MM.1S (cell line): Measurements from ENCODE around the gene SLC4A11.

Source experiments
- DNase-seq: peaks from one replicate; pipeline ENCODE4 v3.0.0-alpha.2; 2015
- H2AFZ ChIP-seq: fragments of 300-600 bp; sonication (generic); 2 replicates; pipeline ENCODE4 v1.6.0; 2016; ENCODE audit warnings: antibody characterized with exemption, low read length
- H3F3A ChIP-seq: fragments of 300-600 bp; sonication (generic); 2 replicates; pipeline ENCODE4 v1.6.1; 2016; ENCODE audit warnings: mild to moderate bottlenecking, antibody characterized with exemption, low read length, moderate library complexity, mixed read lengths; ENCODE audit not compliant: insufficient read depth
- H3K27ac ChIP-seq: fragments of 300-600 bp; sonication (generic); 2 replicates; pipeline ENCODE4 v1.5.1; 2016; ENCODE audit warnings: mild to moderate bottlenecking, low read length
- H3K27me3 ChIP-seq: fragments of 300-600 bp; sonication (generic); replicated peaks from 2 replicates; pipeline ENCODE4 v1.6.0; 2016; ENCODE audit warnings: low read length; ENCODE audit not compliant: insufficient read depth
- H3K36me3 ChIP-seq: fragments of 300-600 bp; sonication (generic); replicated peaks from 2 replicates; pipeline ENCODE4 v1.6.1; 2016; ENCODE audit warnings: mild to moderate bottlenecking, low read length, mixed read lengths; ENCODE audit not compliant: insufficient read depth
- H3K4me1 ChIP-seq: fragments of 300-600 bp; sonication (generic); 2 replicates; pipeline ENCODE4 v1.6.1; 2016; ENCODE audit warnings: low read length, mixed read lengths
- H3K4me2 ChIP-seq: fragments of 300-600 bp; sonication (generic); 2 replicates; pipeline ENCODE4 v1.6.0; 2016; ENCODE audit warnings: low read depth, low read length
- H3K4me3 ChIP-seq: fragments of 300-600 bp; sonication (generic); 2 replicates; pipeline ENCODE4 v1.5.1; 2016; ENCODE audit warnings: low read length, mixed read lengths
- H3K79me2 ChIP-seq: fragments of 300-600 bp; sonication (generic); 2 replicates; pipeline ENCODE4 v1.6.1; 2016; ENCODE audit warnings: mixed run types, low read length, mixed read lengths
- H3K9ac ChIP-seq: fragments of 300-600 bp; sonication (generic); 2 replicates; pipeline ENCODE4 v1.6.1; 2016; ENCODE audit warnings: low read length, mixed read lengths
- H3K9me2 ChIP-seq: fragments of 300-600 bp; sonication (generic); replicated peaks from 2 replicates; pipeline ENCODE4 v1.6.1; 2016; ENCODE audit warnings: mild to moderate bottlenecking, low read length, mixed read lengths; ENCODE audit not compliant: insufficient read depth
- H3K9me3 ChIP-seq: fragments of 300-600 bp; sonication (generic); replicated peaks from 2 replicates; pipeline ENCODE4 v1.6.1; 2016; ENCODE audit warnings: mild to moderate bottlenecking, low read length, mixed read lengths; ENCODE audit not compliant: insufficient read depth
- H4K20me1 ChIP-seq: fragments of 300-600 bp; sonication (generic); 2 replicates; pipeline ENCODE4 v1.6.1; 2016; ENCODE audit warnings: mild to moderate bottlenecking, low read length, moderate library complexity, mixed read lengths; ENCODE audit not compliant: insufficient read depth
- CTCF ChIP-seq: fragments of 300-600 bp; sonication (generic); IDR thresholded peaks from 2 replicates; pipeline ENCODE4 v1.5.1; 2016; ENCODE audit warnings: antibody characterized with exemption, low read length, mixed read lengths
- EZH2 ChIP-seq: fragments of 300-600 bp; sonication (generic); optimal IDR thresholded peaks from 2 replicates; pipeline ENCODE3; 2017; ENCODE audit warnings: low read depth, mild to moderate bottlenecking, antibody characterized with exemption, low read length, mixed read lengths
- EZH2phosphoT487 ChIP-seq: fragments of 300-600 bp; sonication (generic); IDR thresholded peaks from 2 replicates; pipeline ENCODE4 v1.6.1; 2018; ENCODE audit warnings: antibody characterized with exemption, low read length

The SLC4A11 gene

GRCh38 chr20:3239026-3239866, at the start of gene SLC4A11:
TSS of gene SLC4A11 (minus strand) at chr20:3239190. CDS start at chr20:3239137, 53 bp downstream.
- Histone ChIP-seq H3K27ac (no peak within 1 kb of the TSS), H3K27me3 (peaks cover 53% of the 10 kb centered on the region)

DNA sequence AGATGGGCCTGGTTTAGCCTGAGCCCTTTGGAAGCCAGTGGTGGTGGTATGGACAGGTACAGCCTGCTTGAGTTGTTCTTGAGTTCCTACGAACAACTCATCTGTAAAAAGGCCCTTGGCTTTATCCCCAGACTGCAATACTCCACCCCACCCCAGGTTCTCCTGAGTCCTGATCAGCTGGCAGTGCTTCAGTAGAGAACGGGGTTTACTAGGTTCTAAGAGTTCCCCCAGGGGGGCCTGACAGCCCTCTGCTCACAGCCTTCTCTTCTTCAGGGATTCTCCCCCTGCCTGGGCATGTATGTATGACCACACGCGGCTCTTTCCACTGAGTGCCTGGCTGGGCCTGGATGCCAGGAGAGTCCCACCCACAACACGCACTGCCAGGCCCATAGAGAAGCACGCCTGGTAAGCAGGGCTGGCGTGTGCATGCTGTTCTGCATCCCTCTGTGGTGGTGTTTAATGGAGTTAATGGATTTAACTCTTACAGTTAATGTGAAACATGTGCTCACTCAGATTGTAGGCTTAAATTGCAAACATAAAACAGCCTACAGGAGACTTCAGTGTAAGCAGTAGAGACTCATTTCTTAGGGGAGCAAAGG, 44.3 kb upstream of the SLC4A11 start:
- no peak for DNase-seq

More at GRCh38 chr20:3239026-3239866, at the start of gene SLC4A11:
- no peaks in the 10 kb centered on the region for H3K9me2 ChIP-seq
- H3K4me1 ChIP-seq: 0 out of 2 replicates have a peak, but pooled peaks cover 3% of the 10 kb centered on the region
- H4K20me1 ChIP-seq: no peaks in the 10 kb centered on the region
- H3K9ac ChIP-seq: no peak within 1 kb of the TSS; the same call in 1 of the 2 replicates
- no peaks in the 10 kb centered on the region for H3K79me2 ChIP-seq
- H3K4me2 ChIP-seq: peak within 1 kb of the TSS; percentile 96
- H3F3A ChIP-seq: no peaks in the 10 kb centered on the region
- DNase-seq: peak; percentile 37
- no peaks in the 10 kb centered on the region for H3K9me3 ChIP-seq
- peak within 1 kb of the TSS; percentile 78 for H2AFZ ChIP-seq
- TF ChIP-seq EZH2 (no peak), CTCF (no peak), EZH2phosphoT487 (no peak)
- no peaks in the 10 kb centered on the region for H3K36me3 ChIP-seq
- H3K4me3 ChIP-seq: peak within 1 kb of the TSS; percentile 72

More for the DNA sequence above, 44.3 kb upstream of the SLC4A11 start:
- Histone ChIP-seq H3K4me3 (no peak overlapping the region), H3K27ac (no peak overlapping the region), H3K4me2 (no peak overlapping the region), H3K4me1 (no peaks in the 10 kb centered on the region), H3K27me3 (no peaks in the 10 kb centered on the region), H3K36me3 (no peaks in the 10 kb centered on the region), H3K9me2 (no peaks in the 10 kb centered on the region), H3K9ac (no peak overlapping the region), H3F3A (no peaks in the 10 kb centered on the region), H3K9me3 (no peaks in the 10 kb centered on the region), H4K20me1 (no peaks in the 10 kb centered on the region), H3K79me2 (no peaks in the 10 kb centered on the region), H2AFZ (no peak overlapping the region)
- no peak for TF ChIP-seq CTCF
- TF ChIP-seq EZH2: no peak
- no peak for TF ChIP-seq EZH2phosphoT487
